Right lobe of liver (tissue), 4 donors: ENCODE measurements around the gene AAR2.

ENCODE experiments used
- POLR2A ChIP-seq: fragments of 450-650 bp; IDR thresholded peaks from one replicate; pipeline ENCODE4 v1.6.1; 2017; ENCODE audit warnings: antibody characterized with exemption, mild to moderate bottlenecking
- TF ChIP-seq, protein P1 (sequence below), 4 donors: fragments of 200-600 bp in 3 of 4; fragments of 450-650 bp in 1 of 4; IDR thresholded peaks; one replicate each; pipeline versions ENCODE4 v1.5.1 to v1.8.0; 2016 to 2022; ENCODE audit warnings: antibody characterized with exemption in 4 of 4, mild to moderate bottlenecking in 2 of 4
- donor health status: DM: no; HTN: no; CAD: no.
- donor health status: DM: no; HTN: no; CAD: no.
- donor health status: DM: no; HTN: yes; CAD: no.

GRCh38 chr20:36240076-36240475, 3.8 kb downstream of the AAR2 start:
- TF ChIP-seq, protein P1, sequence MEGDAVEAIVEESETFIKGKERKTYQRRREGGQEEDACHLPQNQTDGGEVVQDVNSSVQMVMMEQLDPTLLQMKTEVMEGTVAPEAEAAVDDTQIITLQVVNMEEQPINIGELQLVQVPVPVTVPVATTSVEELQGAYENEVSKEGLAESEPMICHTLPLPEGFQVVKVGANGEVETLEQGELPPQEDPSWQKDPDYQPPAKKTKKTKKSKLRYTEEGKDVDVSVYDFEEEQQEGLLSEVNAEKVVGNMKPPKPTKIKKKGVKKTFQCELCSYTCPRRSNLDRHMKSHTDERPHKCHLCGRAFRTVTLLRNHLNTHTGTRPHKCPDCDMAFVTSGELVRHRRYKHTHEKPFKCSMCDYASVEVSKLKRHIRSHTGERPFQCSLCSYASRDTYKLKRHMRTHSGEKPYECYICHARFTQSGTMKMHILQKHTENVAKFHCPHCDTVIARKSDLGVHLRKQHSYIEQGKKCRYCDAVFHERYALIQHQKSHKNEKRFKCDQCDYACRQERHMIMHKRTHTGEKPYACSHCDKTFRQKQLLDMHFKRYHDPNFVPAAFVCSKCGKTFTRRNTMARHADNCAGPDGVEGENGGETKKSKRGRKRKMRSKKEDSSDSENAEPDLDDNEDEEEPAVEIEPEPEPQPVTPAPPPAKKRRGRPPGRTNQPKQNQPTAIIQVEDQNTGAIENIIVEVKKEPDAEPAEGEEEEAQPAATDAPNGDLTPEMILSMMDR (IDR thresholded peaks at IDR 0.05) = no peak
- TF ChIP-seq POLR2A = no peak
